Measurements from ENCODE around the gene MACROD2. TPM values are rescaled to one million over a fixed set of nuclear protein-coding genes. Genes with fewer than 3 reads are reported as not detected.

Gene MACROD2
- total and polyA plus RNA-seq, 2 donors (not counting 1 experiment from before 2014, with no cell fraction given) = 5.3 to 6.7 TPM

DNA sequence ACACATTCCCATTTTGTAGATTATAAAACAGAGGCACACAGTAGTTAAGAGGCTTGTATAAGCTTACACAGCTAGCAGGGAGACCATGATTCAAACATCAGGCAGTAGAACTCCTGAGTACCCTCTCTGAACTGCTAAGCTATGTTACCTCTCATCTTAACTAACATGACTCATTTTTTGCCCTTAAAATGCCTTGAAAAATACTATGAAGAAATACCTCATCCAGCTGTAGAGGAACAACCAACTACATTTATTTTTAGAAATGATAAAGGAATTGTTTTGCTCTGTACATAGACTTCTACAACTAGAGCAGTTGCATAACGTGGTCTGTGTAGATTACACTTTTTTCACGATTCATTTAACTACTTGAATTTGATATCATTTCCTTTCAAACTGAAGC lies 240.0 kb downstream of the MACROD2 start:
- ChIA-PET CTCF (no interaction called here), POLR2A (no interaction called here)
- ATAC-seq (ENCODE audit: low read depth) (no peak), DNase-seq (no peak)
- peaks cover 5% of the 10 kb centered on the region for H3K27me3 Mint-ChIP-seq
- TF ChIP-seq, protein P1, sequence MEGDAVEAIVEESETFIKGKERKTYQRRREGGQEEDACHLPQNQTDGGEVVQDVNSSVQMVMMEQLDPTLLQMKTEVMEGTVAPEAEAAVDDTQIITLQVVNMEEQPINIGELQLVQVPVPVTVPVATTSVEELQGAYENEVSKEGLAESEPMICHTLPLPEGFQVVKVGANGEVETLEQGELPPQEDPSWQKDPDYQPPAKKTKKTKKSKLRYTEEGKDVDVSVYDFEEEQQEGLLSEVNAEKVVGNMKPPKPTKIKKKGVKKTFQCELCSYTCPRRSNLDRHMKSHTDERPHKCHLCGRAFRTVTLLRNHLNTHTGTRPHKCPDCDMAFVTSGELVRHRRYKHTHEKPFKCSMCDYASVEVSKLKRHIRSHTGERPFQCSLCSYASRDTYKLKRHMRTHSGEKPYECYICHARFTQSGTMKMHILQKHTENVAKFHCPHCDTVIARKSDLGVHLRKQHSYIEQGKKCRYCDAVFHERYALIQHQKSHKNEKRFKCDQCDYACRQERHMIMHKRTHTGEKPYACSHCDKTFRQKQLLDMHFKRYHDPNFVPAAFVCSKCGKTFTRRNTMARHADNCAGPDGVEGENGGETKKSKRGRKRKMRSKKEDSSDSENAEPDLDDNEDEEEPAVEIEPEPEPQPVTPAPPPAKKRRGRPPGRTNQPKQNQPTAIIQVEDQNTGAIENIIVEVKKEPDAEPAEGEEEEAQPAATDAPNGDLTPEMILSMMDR (IDR thresholded peaks at IDR 0.05) = no peak
- no peak for TF ChIP-seq EZH2 (IDR thresholded peaks at IDR 0.05; ENCODE audit: borderline replicate concordance, insufficient read depth, low read depth, low read length, poor library complexity, severe bottlenecking)
- H3K9me3 ChIP-seq (ENCODE audit: control extremely low read depth in 1 of 3, control insufficient read depth in 2 of 3, insufficient read depth in 1 of 3, low read length in 2 of 3) = no peaks in the 10 kb centered on the region
- H3K9ac ChIP-seq (ENCODE audit: low read length) = no peak overlapping the region
- H4K20me1 ChIP-seq (ENCODE audit: control insufficient read depth, insufficient read depth, low read length, poor library complexity, severe bottlenecking) = no peaks in the 10 kb centered on the region
- H3K27ac ChIP-seq (ENCODE audit: low read length in 2 of 2) = no peak overlapping the region
- no peak overlapping the region for H3K4me2 ChIP-seq (replicated peaks; ENCODE audit: low read depth, low read length, poor library complexity, severe bottlenecking)
- no peaks in the 10 kb centered on the region for H3K9me3 Mint-ChIP-seq (ENCODE audit: insufficient read depth)
- no peaks in the 10 kb centered on the region for H3K27me3 ChIP-seq (replicated peaks in 1 of 4; ENCODE audit: control extremely low read depth in 1 of 4, control insufficient read depth in 3 of 4, insufficient read depth in 4 of 4, low read length in 3 of 4)
- H3K4me3 Mint-ChIP-seq = no peak overlapping the region
- no peak overlapping the region for H2AFZ ChIP-seq (ENCODE audit: insufficient read depth, low read depth, low read length, poor library complexity, severe bottlenecking)
- WGBS (ENCODE audit: insufficient coverage) = 80% methylated on average over 1 of the region's 2 CpGs
- H3K4me3 ChIP-seq (ENCODE audit: control extremely low read depth in 1 of 5, extremely low read depth in 1 of 5, insufficient read depth in 1 of 5, low read depth in 2 of 5, low read length in 4 of 5) = no peak overlapping the region
- intact Hi-C loops (cut with micrococcal nuclease) = no loop called here
- no peaks in the 10 kb centered on the region for H3K4me1 Mint-ChIP-seq
- H3K27ac Mint-ChIP-seq = no peak overlapping the region
- H3K4me1 ChIP-seq (ENCODE audit: control insufficient read depth in 2 of 2, insufficient read depth in 2 of 2, low read length in 2 of 2) = no peaks in the 10 kb centered on the region
- H3K79me2 ChIP-seq (ENCODE audit: control insufficient read depth, insufficient read depth, low read length) = no peaks in the 10 kb centered on the region
- no peaks in the 10 kb centered on the region for H3K36me3 ChIP-seq (replicated peaks in 1 of 2; ENCODE audit: control extremely low read depth in 1 of 2, control insufficient read depth in 1 of 2, extremely low read depth in 1 of 2, insufficient read depth in 2 of 2, low read length in 1 of 2)

DNA sequence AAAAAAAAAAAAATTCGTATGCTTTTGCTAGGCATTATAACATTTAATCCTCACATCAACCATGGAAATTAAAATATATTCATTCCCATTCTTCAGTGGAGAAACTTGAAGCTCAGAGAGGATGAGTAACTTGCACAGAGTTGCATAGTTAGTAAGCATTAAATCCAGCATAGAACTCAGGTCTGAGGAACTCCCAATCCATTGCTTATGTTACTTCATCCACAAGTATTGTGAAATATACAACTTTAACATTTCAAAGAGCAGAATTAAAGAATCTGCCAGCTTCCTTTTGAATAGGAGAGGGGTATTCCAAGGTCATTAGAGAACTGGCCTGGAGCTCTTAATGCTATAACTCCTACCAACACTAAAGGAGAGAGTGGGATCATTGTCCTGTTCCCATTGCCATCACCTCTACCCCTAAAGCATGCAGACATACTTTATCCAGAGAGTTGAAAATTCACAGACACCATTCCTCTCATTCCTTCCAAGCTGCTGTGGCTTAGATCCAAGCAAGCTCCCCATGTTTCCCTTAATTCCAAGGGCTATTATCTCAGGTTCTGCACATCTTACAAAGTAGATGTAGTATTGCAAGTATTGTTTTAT lies 250.2 kb downstream of the MACROD2 start:
- no peak overlapping the region for H3K27ac ChIP-seq (ENCODE audit: low read length in 2 of 2)
- CTCF ChIA-PET = no interaction called here
- Mint-ChIP-seq H3K4me3 (no peak overlapping the region), H3K4me1 (no peaks in the 10 kb centered on the region), H3K9me3 (ENCODE audit: insufficient read depth) (no peaks in the 10 kb centered on the region), H3K27me3 (no peaks in the 10 kb centered on the region), H3K27ac (no peak overlapping the region)
- intact Hi-C loops (cut with micrococcal nuclease) = no loop called here
- no peaks in the 10 kb centered on the region for H3K4me1 ChIP-seq (ENCODE audit: control insufficient read depth in 2 of 2, insufficient read depth in 2 of 2, low read length in 2 of 2)
- ATAC-seq (ENCODE audit: low read depth) (no peak), DNase-seq (no peak)
- no peaks in the 10 kb centered on the region for H3K27me3 ChIP-seq (replicated peaks in 1 of 4; ENCODE audit: control extremely low read depth in 1 of 4, control insufficient read depth in 3 of 4, insufficient read depth in 4 of 4, low read length in 3 of 4)
- H3K4me3 ChIP-seq (ENCODE audit: control extremely low read depth in 1 of 5, extremely low read depth in 1 of 5, insufficient read depth in 1 of 5, low read depth in 2 of 5, low read length in 4 of 5) = no peak overlapping the region
- H2AFZ ChIP-seq (ENCODE audit: insufficient read depth, low read depth, low read length, poor library complexity, severe bottlenecking) = no peak overlapping the region
- no CpG with 5 or more reads among the region's 1 CpG for WGBS (ENCODE audit: insufficient coverage)
- POLR2A ChIA-PET = no interaction called here
- H3K4me2 ChIP-seq (replicated peaks; ENCODE audit: low read depth, low read length, poor library complexity, severe bottlenecking) = no peak overlapping the region
- no peaks in the 10 kb centered on the region for H3K9me3 ChIP-seq (ENCODE audit: control extremely low read depth in 1 of 3, control insufficient read depth in 2 of 3, insufficient read depth in 1 of 3, low read length in 2 of 3)
- TF ChIP-seq, protein P1 (IDR thresholded peaks at IDR 0.05) = no peak
- TF ChIP-seq EZH2 (IDR thresholded peaks at IDR 0.05; ENCODE audit: borderline replicate concordance, insufficient read depth, low read depth, low read length, poor library complexity, severe bottlenecking) = no peak
- H4K20me1 ChIP-seq (ENCODE audit: control insufficient read depth, insufficient read depth, low read length, poor library complexity, severe bottlenecking) = no peaks in the 10 kb centered on the region
- H3K9ac ChIP-seq (ENCODE audit: low read length) = no peak overlapping the region
- no peaks in the 10 kb centered on the region for H3K79me2 ChIP-seq (ENCODE audit: control insufficient read depth, insufficient read depth, low read length)
- no peaks in the 10 kb centered on the region for H3K36me3 ChIP-seq (replicated peaks in 1 of 2; ENCODE audit: control extremely low read depth in 1 of 2, control insufficient read depth in 1 of 2, extremely low read depth in 1 of 2, insufficient read depth in 2 of 2, low read length in 1 of 2)
